ENCODE results near the gene GNPDA2.

GNPDA2 gene

DNA sequence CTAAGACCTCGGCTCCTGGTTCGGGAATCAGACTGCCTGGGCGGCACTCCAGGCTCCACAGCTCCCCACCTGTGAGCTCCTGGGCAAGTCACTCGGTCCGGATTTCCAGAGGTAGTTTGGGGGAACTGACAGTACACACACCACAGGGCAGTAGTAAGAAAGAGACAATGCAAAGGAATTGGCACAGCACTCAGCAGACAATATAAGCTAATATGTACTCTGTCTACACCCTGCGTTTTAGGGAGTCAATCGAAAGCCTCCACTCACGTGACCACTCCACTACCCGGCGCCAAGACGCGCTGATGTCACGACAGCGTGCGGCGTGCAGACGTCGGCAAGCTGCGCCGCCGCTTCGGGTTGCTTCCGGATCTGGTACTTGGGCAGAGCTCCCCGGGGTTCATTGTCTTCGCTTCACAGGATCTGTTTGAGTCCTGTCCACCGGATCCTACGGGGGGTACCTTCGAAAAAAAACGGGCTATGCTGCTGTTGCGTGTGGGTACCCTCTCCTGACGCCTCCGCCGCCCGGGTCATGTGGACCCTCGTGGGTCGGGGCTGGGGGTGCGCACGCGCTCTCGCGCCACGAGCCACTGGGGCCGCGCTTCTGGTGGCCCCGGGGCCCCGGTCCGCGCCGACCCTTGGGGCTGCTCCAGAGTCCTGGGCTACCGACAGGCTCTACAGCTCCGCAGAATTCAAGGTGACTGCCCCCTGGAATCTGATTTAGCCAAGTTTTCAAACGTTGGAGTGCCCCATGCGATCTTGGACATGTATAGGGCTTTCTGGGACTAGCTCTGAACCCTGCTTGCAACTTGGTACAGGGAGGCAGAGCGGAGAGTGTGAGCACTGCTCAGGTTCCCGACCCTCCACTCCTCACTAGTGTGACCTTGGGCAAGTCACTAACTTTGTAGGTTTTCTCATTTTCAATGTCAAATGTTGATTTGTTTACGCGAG is 48.0 kb downstream of the GNPDA2 start, which contains the start of gene GUF1:
TSS of gene GUF1 (plus strand) at position 327 of the 948 bp plus-strand sequence. CDS start at position 530, 203 bp downstream.
- peak; percentile 78 for DNase-seq (ENCODE audit: low spot score)
- no peak within 1 kb of the TSS for H2BK12ac ChIP-seq (ENCODE audit: low read length)
- H2AK5ac ChIP-seq (ENCODE audit: low read depth, low read length) = no peak within 1 kb of the TSS
- H2BK5ac ChIP-seq (ENCODE audit: low read length) = peak within 1 kb of the TSS; percentile 75
- peak within 1 kb of the TSS; percentile 65 for H3K23ac ChIP-seq (ENCODE audit: low read depth, low read length, poor library complexity)
- H2BK120ac ChIP-seq (ENCODE audit: low read depth, low read length) = no peak within 1 kb of the TSS
- peaks cover 2 to 29% of the 10 kb centered on the region in 2 donors for H3K36me3 ChIP-seq (replicated peaks in 1 of 2; ENCODE audit: control insufficient read depth in 2 of 2, insufficient read depth in 2 of 2, low read length in 2 of 2)
- no peak within 1 kb of the TSS for H3K14ac ChIP-seq (ENCODE audit: low read length)
- no peaks in the 10 kb centered on the region for H3K79me1 ChIP-seq (ENCODE audit: low read depth, low read length)
- peak within 1 kb of the TSS; percentile 90 for H3K18ac ChIP-seq (ENCODE audit: low read length)
- H3K4me1 ChIP-seq (ENCODE audit: control insufficient read depth in 2 of 2, insufficient read depth in 1 of 2, low read depth in 1 of 2, low read length in 2 of 2) = no peaks in the 10 kb centered on the region
- peak within 1 kb of the TSS; percentile 60 to 87 for H3K4me3 ChIP-seq (ENCODE audit: low read length in 2 of 2)
- WGBS, 2 donors (ENCODE audit: extremely low coverage in 2 of 2, insufficient read length in 2 of 2, insufficient replicate concordance in 1 of 2) = no CpG with 5 or more reads among the region's 57 CpGs
- H3K27ac ChIP-seq (replicated peaks; ENCODE audit: low read length) = peak within 1 kb of the TSS; percentile 25
- no peak within 1 kb of the TSS for H2BK15ac ChIP-seq (ENCODE audit: low read length)
- H3K27me3 ChIP-seq (ENCODE audit: control insufficient read depth in 3 of 3, insufficient read depth in 3 of 3, low read depth in 1 of 3, low read length in 3 of 3) = no peaks in the 10 kb centered on the region
- no peaks in the 10 kb centered on the region for H3K9me3 ChIP-seq (replicated peaks in 1 of 2; ENCODE audit: control insufficient read depth in 2 of 2, insufficient read depth in 1 of 2, low read depth in 1 of 2, low read length in 2 of 2)
- H3K9ac ChIP-seq (ENCODE audit: low read depth, low read length, poor library complexity) = peak within 1 kb of the TSS; percentile 82
- peak within 1 kb of the TSS; percentile 91 for H2AFZ ChIP-seq (ENCODE audit: low read length)
- peak within 1 kb of the TSS; percentile 71 for H3K4me2 ChIP-seq (ENCODE audit: insufficient read depth, low read length, poor library complexity, severe bottlenecking)
- H3K4ac ChIP-seq (ENCODE audit: low read length) = no peak within 1 kb of the TSS
- no peak within 1 kb of the TSS for H4K8ac ChIP-seq (ENCODE audit: low read depth, low read length)
- no peak within 1 kb of the TSS for H4K91ac ChIP-seq (ENCODE audit: low read depth, low read length, poor library complexity)

DNA sequence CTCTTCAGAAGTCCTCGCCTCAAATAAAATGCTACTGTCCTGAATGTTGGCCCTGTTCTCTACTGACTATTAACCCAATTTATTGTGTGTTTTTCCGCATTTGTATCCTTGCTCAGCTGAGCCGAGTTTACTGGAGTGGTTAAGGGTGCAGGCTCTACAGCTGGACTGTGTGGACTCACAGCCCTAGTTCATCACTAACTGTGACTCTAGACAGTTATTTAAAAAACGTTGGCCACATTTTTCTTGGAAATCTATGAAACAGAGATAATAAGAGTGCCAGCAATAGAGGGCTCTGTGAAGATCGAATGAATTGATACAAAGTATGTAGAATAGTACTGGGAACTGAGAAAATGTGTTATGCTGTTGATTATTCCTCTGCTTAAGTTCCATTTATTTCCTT is 51.0 kb downstream of the GNPDA2 start:
- DNase-seq (ENCODE audit: low spot score) = no peak
- no peak overlapping the region for H4K91ac ChIP-seq (ENCODE audit: low read depth, low read length, poor library complexity)
- no peaks in the 10 kb centered on the region for H3K4me1 ChIP-seq (ENCODE audit: control insufficient read depth in 2 of 2, insufficient read depth in 1 of 2, low read depth in 1 of 2, low read length in 2 of 2)
- no peak overlapping the region for H3K27ac ChIP-seq (replicated peaks; ENCODE audit: low read length)
- H3K9me3 ChIP-seq (replicated peaks in 1 of 2; ENCODE audit: control insufficient read depth in 2 of 2, insufficient read depth in 1 of 2, low read depth in 1 of 2, low read length in 2 of 2) = no peaks in the 10 kb centered on the region
- H2AFZ ChIP-seq (ENCODE audit: low read length) = peak overlapping the region; percentile 30
- no peak overlapping the region for H3K18ac ChIP-seq (ENCODE audit: low read length)
- H4K8ac ChIP-seq (ENCODE audit: low read depth, low read length) = no peak overlapping the region
- no peaks in the 10 kb centered on the region for H3K79me1 ChIP-seq (ENCODE audit: low read depth, low read length)
- H2AK5ac ChIP-seq (ENCODE audit: low read depth, low read length) = no peak overlapping the region
- no peak overlapping the region for H2BK15ac ChIP-seq (ENCODE audit: low read length)
- H2BK120ac ChIP-seq (ENCODE audit: low read depth, low read length) = no peak overlapping the region
- H3K4ac ChIP-seq (ENCODE audit: low read length) = no peak overlapping the region
- H2BK5ac ChIP-seq (ENCODE audit: low read length) = no peak overlapping the region
- H3K27me3 ChIP-seq (ENCODE audit: control insufficient read depth in 3 of 3, insufficient read depth in 3 of 3, low read depth in 1 of 3, low read length in 3 of 3) = peaks cover 0 to 6% (median 0%) of the 10 kb centered on the region in 3 experiments
- H2BK12ac ChIP-seq (ENCODE audit: low read length) = no peak overlapping the region
- H3K14ac ChIP-seq (ENCODE audit: low read length) = no peak overlapping the region
- H3K4me2 ChIP-seq (ENCODE audit: insufficient read depth, low read length, poor library complexity, severe bottlenecking) = no peak overlapping the region
- H3K36me3 ChIP-seq (replicated peaks in 1 of 2; ENCODE audit: control insufficient read depth in 2 of 2, insufficient read depth in 2 of 2, low read length in 2 of 2) = no peaks in the 10 kb centered on the region
- H3K23ac ChIP-seq (ENCODE audit: low read depth, low read length, poor library complexity) = no peak overlapping the region
- H3K9ac ChIP-seq (ENCODE audit: low read depth, low read length, poor library complexity) = no peak overlapping the region
- H3K4me3 ChIP-seq (ENCODE audit: low read length in 2 of 2) = no peak overlapping the region
- no CpG with 5 or more reads among the region's 5 CpGs for WGBS, 2 donors (ENCODE audit: extremely low coverage in 2 of 2, insufficient read length in 2 of 2, insufficient replicate concordance in 1 of 2)

DNA sequence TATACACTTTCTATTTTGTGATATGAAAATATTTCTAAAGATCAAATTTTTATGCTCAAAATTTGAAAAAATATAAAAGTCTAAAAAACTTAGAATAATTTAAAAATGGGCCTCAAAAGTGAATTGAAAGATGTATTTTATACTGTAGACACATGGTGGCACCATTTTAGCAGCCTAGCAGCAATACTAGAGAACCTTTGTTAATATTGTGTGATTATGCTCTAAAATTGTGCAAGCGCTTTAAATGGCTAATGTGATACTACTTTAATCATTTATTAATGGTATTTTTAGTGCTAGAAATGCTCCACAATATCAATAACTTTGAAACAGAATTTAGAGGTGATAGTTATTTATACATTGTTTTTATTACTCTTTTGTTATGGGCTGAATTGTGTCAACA is 51.9 kb downstream of the GNPDA2 start:
- H3K23ac ChIP-seq (ENCODE audit: low read depth, low read length, poor library complexity) = no peak overlapping the region
- no peak overlapping the region for H3K4me3 ChIP-seq (ENCODE audit: low read length in 2 of 2)
- no peak overlapping the region for H3K14ac ChIP-seq (ENCODE audit: low read length)
- H3K9me3 ChIP-seq (replicated peaks in 1 of 2; ENCODE audit: control insufficient read depth in 2 of 2, insufficient read depth in 1 of 2, low read depth in 1 of 2, low read length in 2 of 2) = no peaks in the 10 kb centered on the region
- H2AK5ac ChIP-seq (ENCODE audit: low read depth, low read length) = no peak overlapping the region
- WGBS, 2 donors (ENCODE audit: extremely low coverage in 2 of 2, insufficient read length in 2 of 2, insufficient replicate concordance in 1 of 2) = no CpG with 5 or more reads among the region's 1 CpG
- H3K4ac ChIP-seq (ENCODE audit: low read length) = no peak overlapping the region
- no peak overlapping the region for H4K91ac ChIP-seq (ENCODE audit: low read depth, low read length, poor library complexity)
- H3K36me3 ChIP-seq (replicated peaks in 1 of 2; ENCODE audit: control insufficient read depth in 2 of 2, insufficient read depth in 2 of 2, low read length in 2 of 2) = no peaks in the 10 kb centered on the region
- no peak overlapping the region for H2AFZ ChIP-seq (ENCODE audit: low read length)
- no peak overlapping the region for H2BK120ac ChIP-seq (ENCODE audit: low read depth, low read length)
- no peak overlapping the region for H3K18ac ChIP-seq (ENCODE audit: low read length)
- no peak overlapping the region for H3K27ac ChIP-seq (replicated peaks; ENCODE audit: low read length)
- H2BK15ac ChIP-seq (ENCODE audit: low read length) = no peak overlapping the region
- DNase-seq (ENCODE audit: low spot score) = no peak
- H3K27me3 ChIP-seq (ENCODE audit: control insufficient read depth in 3 of 3, insufficient read depth in 3 of 3, low read depth in 1 of 3, low read length in 3 of 3) = peaks cover 0 to 10% (median 0%) of the 10 kb centered on the region in 3 experiments
- no peaks in the 10 kb centered on the region for H3K79me1 ChIP-seq (ENCODE audit: low read depth, low read length)
- H2BK12ac ChIP-seq (ENCODE audit: low read length) = no peak overlapping the region
- no peak overlapping the region for H2BK5ac ChIP-seq (ENCODE audit: low read length)
- H4K8ac ChIP-seq (ENCODE audit: low read depth, low read length) = no peak overlapping the region
- H3K9ac ChIP-seq (ENCODE audit: low read depth, low read length, poor library complexity) = no peak overlapping the region
- no peak overlapping the region for H3K4me2 ChIP-seq (ENCODE audit: insufficient read depth, low read length, poor library complexity, severe bottlenecking)
- no peaks in the 10 kb centered on the region for H3K4me1 ChIP-seq (ENCODE audit: control insufficient read depth in 2 of 2, insufficient read depth in 1 of 2, low read depth in 1 of 2, low read length in 2 of 2)

DNA sequence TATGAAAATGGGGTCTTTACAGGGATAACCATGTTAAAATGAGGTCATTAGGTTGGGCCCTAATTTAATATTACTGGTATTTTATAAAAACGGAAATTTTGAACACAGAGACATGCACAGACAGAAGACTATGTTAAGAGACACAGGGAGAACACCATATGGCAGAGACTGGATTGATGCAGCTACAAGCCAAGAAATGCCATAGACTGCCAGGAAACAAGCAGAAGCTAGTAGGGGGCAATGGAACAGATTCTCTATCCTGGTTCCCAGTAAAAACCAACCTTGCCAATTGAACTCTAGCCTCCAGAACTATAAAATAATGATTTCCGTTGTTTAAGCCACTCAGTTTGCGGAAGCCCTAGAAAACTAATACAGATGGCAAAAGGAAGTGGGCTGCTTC is 54.7 kb downstream of the GNPDA2 start:
- Histone ChIP-seq H4K91ac (ENCODE audit: low read depth, low read length, poor library complexity) (no peak overlapping the region), H3K23ac (ENCODE audit: low read depth, low read length, poor library complexity) (no peak overlapping the region), H2BK12ac (ENCODE audit: low read length) (no peak overlapping the region), H3K14ac (ENCODE audit: low read length) (no peak overlapping the region), H3K27ac (replicated peaks; ENCODE audit: low read length) (no peak overlapping the region), H2BK15ac (ENCODE audit: low read length) (no peak overlapping the region), H4K8ac (ENCODE audit: low read depth, low read length) (no peak overlapping the region), H3K4ac (ENCODE audit: low read length) (no peak overlapping the region), H3K4me1 (ENCODE audit: control insufficient read depth in 2 of 2, insufficient read depth in 1 of 2, low read depth in 1 of 2, low read length in 2 of 2) (no peaks in the 10 kb centered on the region), H3K4me2 (ENCODE audit: insufficient read depth, low read length, poor library complexity, severe bottlenecking) (no peak overlapping the region), H3K9ac (ENCODE audit: low read depth, low read length, poor library complexity) (no peak overlapping the region), H3K9me3 (replicated peaks in 1 of 2; ENCODE audit: control insufficient read depth in 2 of 2, insufficient read depth in 1 of 2, low read depth in 1 of 2, low read length in 2 of 2) (no peaks in the 10 kb centered on the region), H3K27me3 (ENCODE audit: control insufficient read depth in 3 of 3, insufficient read depth in 3 of 3, low read depth in 1 of 3, low read length in 3 of 3) (peaks cover 0 to 14% (median 0%) of the 10 kb centered on the region in 3 experiments), H3K18ac (ENCODE audit: low read length) (no peak overlapping the region), H2AK5ac (ENCODE audit: low read depth, low read length) (no peak overlapping the region), H2BK120ac (ENCODE audit: low read depth, low read length) (no peak overlapping the region), H3K79me1 (ENCODE audit: low read depth, low read length) (no peaks in the 10 kb centered on the region), H3K4me3 (ENCODE audit: low read length in 2 of 2) (no peak overlapping the region), H2BK5ac (ENCODE audit: low read length) (no peak overlapping the region), H2AFZ (ENCODE audit: low read length) (no peak overlapping the region), H3K36me3 (replicated peaks in 1 of 2; ENCODE audit: control insufficient read depth in 2 of 2, insufficient read depth in 2 of 2, low read length in 2 of 2) (no peaks in the 10 kb centered on the region)
- no CpG with 5 or more reads among the region's 3 CpGs for whole genome bisulfite sequencing, 2 donors (ENCODE audit: extremely low coverage in 2 of 2, insufficient read length in 2 of 2, insufficient replicate concordance in 1 of 2)
- DNase-seq (ENCODE audit: low spot score) = no peak
